Activated CD8-positive, alpha-beta memory T cell treated with anti-CD3 and anti-CD28 coated beads, Interleukin-2, amount 50 U/mL, for 48 hours (primary cell): Measurements from ENCODE around the gene ANKRD12.

ENCODE experiments used
- DNase-seq: peaks from one replicate; pipeline ENCODE4 v3.0.0-alpha.2; 2020

ANKRD12 gene

GRCh38 chr18:9188359-9189231 is 52.0 kb downstream of the ANKRD12 start:
- DNase-seq = no peak

GRCh38 chr18:9189491-9189890 is 52.9 kb downstream of the ANKRD12 start:
- DNase-seq = no peak

GRCh38 chr18:9191658-9192256 is 55.2 kb downstream of the ANKRD12 start:
- DNase-seq = no peak

GRCh38 chr18:9193031-9193430 is 56.5 kb downstream of the ANKRD12 start:
- DNase-seq = no peak

- DNase-seq = no peak
These were observed 60.0 kb downstream of the ANKRD12 start for GRCh38 chr18:9196568-9196967.

- no peak for DNase-seq
These were observed 63.1 kb downstream of the ANKRD12 start for GRCh38 chr18:9199681-9200080.

GRCh38 chr18:9201224-9201623 is 64.6 kb downstream of the ANKRD12 start:
- DNase-seq = no peak

- no peak for DNase-seq
These were observed 68.1 kb downstream of the ANKRD12 start for GRCh38 chr18:9204659-9205058.

GRCh38 chr18:9206421-9206820 is 69.8 kb downstream of the ANKRD12 start:
- no peak for DNase-seq

GRCh38 chr18:9209279-9209678 is 72.7 kb downstream of the ANKRD12 start:
- DNase-seq = no peak

- no peak for DNase-seq
These were observed 74.4 kb downstream of the ANKRD12 start for GRCh38 chr18:9210966-9211365.

GRCh38 chr18:9211955-9212354 is 75.4 kb downstream of the ANKRD12 start:
- no peak for DNase-seq

- no peak for DNase-seq
These were observed 78.8 kb downstream of the ANKRD12 start for GRCh38 chr18:9215221-9215933.

GRCh38 chr18:9216459-9216858 is 79.9 kb downstream of the ANKRD12 start:
- no peak for DNase-seq

GRCh38 chr18:9217743-9218451 is 81.3 kb downstream of the ANKRD12 start:
- DNase-seq = no peak

- DNase-seq = no peak
These were observed 84.5 kb downstream of the ANKRD12 start for GRCh38 chr18:9221040-9221439.

GRCh38 chr18:9221661-9222060 is 85.1 kb downstream of the ANKRD12 start:
- DNase-seq = no peak

- no peak for DNase-seq
These were observed 86.8 kb downstream of the ANKRD12 start for GRCh38 chr18:9223356-9223755.

GRCh38 chr18:9226463-9226862 is 89.9 kb downstream of the ANKRD12 start:
- no peak for DNase-seq

- no peak for DNase-seq
These were observed 95.4 kb downstream of the ANKRD12 start for GRCh38 chr18:9231852-9232486.

- no peak for DNase-seq
These were observed 96.4 kb downstream of the ANKRD12 start for GRCh38 chr18:9232977-9233376.

- no peak for DNase-seq
These were observed 97.3 kb downstream of the ANKRD12 start for GRCh38 chr18:9233771-9234440.
